GM19468 (cell line): ENCODE results near the gene KRTAP12-1.

ENCODE experiments used
- ATAC-seq: cut with Tn5 transposase; IDR thresholded peaks from one replicate; pipeline ENCODE4 v1.9.1; 2021; ENCODE audit warnings: mild to moderate bottlenecking, moderate library complexity, moderate number of reproducible peaks; ENCODE audit not compliant: unreplicated experiment; ENCODE audit errors: extremely low read depth

Gene KRTAP12-1

DNA sequence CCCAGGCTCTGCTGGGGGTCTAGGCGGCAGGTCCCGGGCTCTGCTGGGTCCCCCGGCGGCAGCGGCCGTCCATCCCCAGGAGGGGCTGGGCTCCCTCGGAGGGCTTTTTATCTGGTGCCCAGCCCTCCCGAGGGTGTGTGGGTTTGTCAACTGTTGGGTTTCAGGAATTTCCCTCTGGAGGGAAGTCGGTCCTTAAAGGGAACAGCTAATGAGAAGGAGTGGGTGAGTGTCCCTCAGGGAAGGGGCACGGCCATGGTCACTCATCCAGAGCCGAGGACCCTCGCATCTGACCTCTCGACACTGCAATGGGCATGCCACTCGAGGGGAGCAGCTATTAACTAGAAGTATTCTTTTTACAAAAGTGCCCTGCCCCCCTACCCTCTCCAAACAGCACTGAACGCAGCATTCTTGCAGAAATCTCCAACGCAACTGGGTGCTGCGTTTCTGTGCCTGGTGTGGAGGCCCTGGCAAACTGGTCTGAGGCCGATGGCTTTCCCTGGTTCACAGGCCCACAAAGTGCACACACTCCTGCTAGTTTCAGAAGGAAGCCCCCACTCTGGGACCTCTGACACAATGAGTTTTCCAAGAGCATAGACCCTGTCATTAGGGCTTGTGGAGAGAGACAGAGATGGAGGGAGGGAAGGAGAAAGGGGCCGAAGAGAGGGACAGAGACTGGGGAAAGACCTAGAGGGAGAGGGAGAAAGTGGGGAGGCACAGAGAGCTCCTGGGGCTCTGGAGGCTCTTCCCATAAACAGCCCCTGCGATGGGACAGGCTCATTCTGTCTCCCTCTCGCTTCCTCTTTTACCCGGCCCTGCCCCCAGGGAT lies 30.5 kb upstream of the KRTAP12-1 start:
- ATAC-seq: no peak

DNA sequence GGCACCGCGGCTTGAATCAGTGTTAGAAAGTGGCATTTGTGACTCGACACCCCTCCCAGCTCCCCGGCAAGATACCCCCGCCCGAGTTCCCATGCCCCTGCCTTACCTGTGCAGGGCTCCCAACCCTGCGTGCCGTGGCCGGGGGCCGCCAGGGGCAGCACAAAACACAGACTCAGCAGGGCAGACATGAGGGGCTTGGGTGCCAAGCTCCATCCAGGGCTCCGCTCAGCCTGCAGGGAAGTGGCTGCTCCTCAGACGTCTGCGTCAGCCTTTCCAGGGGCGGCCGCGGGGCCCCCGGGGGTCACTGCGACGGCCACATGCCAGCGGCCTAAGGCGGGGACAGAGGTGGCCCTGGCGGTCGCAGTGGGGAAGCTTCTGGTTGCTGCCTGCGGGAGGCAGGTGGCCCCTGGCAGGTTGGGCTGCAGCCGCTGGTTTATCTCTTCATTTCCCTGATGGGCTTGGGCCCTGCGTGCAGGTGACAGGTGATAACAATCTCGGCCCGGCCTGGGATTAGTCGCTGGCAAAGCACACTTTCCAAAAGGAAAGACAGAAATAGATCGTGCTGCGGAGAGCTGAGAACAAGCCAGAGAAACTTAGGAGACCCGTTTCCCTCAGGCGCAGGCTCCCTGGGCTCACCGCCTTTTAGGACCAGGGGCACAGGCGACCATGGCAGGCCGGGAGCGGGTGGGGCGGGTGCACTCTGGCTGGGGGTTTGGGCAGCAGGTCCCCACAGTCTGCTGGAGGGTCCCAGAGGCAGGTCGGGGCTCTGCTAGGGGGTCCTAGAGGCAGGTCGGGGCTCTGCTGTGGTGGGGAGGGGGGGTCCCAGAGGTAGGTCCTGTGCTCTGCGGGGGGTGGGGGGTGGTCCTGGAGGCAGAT lies 29.6 kb upstream of the KRTAP12-1 start, which contains the start of gene TSPEAR:
TSS of gene TSPEAR (minus strand) at position 246 of the 876 bp plus-strand sequence. CDS start at position 188, 58 bp downstream.
- ATAC-seq: no peak

DNA sequence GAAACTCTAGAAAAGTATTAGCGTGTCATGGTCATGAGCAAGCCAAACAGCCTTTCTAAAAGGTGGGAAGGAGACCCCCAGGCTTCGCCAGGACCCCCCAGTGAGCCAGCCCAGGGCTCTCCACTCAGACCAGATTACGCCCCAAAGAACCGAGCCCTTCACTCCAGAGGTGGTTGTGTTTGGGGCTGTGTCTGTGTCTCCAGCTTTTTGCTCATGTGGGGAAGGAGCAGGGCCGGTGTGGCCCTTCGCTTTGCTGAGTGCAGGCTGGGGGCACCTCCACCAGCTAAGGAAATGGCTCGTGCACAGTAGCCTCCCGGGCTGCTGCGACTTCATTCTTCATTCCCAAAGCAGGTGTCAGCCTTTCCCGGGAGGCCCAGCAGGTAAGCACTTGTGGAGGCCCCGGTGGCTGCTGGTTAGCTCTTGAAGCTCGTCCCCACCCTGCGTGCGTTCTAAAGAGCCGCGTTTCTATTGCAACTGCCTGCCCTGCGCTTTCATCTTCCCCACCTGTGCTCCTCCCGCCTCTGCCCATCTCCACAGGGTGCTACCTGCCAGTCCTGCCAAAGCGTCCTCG lies 28.9 kb upstream of the KRTAP12-1 start:
- no peak for ATAC-seq

DNA sequence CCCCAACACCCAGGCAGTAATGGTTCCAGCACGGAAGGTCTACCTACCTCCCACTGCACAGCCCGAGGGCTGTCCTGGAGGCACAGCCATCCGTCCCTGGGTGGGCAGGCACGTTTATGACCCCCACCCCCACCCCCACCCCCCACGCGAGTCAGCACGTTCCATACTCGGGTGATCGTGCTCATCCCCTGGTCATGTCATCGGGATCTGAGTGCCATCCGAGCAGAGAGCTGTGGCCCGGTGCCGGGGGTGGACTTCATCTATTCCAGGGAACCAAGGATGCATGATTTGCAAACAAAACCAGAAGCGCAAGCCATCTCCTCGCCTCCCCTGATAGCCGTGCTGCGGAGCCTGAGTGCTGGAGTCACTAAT lies 28.3 kb upstream of the KRTAP12-1 start:
- no peak for ATAC-seq

DNA sequence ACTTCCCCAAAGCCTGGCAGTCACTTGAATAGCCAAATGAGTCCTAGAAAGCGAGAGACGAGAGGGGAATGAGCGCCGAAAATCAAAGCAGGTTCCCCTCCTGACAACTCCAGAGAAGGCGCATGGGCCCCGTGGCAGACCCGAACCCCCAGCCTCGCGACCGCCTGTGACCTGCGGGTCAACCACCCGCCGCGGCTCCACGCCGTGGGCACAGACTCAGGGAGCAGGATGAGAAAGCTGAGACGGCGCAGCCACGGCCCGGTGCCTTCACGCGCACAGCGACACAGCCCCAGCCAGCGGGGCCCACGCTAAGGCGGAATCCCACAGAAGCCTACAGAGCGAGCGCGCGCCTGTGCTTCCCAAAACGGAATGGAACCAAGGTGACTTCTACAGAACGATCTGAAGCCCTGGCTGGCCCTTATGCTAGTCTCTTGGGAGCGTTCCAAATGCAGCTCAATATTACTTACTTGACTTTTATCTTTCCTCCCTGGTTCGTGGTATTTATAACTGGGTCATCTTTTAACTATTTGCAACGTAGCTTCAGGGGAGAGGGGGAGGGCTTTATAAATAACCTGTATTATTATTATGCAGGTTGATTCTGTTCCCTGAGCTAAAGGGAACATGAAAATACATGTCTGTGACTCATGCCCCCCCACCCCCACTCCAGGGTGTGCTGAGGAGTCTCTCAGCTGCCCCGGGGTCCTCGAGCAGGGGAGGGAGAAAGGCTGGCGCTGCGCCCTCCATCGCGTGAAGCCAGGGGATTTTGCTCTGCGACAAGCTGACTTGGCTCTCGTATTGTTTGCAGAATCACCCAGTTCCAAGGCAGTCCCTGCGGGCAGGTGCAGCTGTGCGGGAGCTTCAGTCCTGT lies 27.7 kb upstream of the KRTAP12-1 start:
- no peak for ATAC-seq

DNA sequence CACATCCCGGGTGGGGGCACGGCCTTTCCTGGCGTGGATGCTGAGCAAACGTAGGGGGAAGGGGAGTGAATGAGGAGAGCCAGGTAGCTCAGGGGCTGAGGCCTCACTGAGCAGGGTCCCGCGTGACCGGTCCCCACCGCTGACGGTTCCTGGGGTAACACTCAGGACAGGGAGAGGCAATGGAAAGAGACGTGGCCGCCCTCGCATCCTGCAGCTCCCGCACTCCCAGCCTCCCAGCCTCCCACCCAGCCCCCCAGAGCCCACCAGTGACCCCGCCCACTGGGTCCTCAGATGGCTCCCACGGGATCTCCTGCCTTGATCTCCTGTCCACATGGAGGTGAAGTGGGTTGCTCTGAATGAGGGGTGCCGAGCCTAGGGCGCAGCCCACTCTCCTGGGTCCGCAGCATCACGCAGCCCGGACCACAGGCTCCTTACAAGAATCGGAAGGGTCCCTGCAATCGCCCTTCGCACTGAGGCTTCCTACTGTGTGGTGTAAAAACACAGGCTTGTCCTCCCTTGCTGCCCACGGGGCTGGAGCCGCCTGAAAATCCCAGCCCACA lies 27.0 kb upstream of the KRTAP12-1 start:
- ATAC-seq: no peak

DNA sequence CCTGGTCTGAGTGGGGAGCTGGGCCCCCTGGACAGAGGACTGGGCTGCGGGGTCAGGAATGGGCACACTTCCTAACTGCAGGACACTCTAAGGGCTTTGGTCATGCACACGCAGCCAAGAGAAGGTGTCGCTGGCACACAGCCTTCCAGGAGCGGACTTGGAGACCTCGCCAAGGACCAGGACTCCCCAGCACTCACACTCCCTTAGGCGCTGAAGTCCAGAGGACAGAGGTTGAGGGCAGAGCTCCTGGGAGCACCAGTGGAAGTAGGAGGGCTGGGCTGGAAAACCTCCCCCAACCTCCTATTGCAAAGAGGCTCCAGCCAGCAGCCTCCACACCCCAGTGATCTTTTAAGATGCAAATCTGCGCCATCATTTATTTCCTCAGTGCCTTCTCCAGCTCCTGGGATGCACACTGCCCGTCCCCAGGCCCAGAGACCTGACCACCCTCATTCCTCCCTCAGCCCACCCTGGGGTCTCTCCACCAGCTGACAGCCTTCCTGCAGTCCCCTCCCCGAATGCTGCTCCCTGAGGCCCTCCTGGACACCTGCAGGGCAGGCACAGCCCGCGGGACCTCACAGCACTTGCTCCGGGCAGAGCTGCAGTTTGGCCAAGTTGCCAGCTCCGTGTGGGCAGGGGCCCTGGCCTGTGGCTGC lies 26.4 kb upstream of the KRTAP12-1 start:
- no peak for ATAC-seq

DNA sequence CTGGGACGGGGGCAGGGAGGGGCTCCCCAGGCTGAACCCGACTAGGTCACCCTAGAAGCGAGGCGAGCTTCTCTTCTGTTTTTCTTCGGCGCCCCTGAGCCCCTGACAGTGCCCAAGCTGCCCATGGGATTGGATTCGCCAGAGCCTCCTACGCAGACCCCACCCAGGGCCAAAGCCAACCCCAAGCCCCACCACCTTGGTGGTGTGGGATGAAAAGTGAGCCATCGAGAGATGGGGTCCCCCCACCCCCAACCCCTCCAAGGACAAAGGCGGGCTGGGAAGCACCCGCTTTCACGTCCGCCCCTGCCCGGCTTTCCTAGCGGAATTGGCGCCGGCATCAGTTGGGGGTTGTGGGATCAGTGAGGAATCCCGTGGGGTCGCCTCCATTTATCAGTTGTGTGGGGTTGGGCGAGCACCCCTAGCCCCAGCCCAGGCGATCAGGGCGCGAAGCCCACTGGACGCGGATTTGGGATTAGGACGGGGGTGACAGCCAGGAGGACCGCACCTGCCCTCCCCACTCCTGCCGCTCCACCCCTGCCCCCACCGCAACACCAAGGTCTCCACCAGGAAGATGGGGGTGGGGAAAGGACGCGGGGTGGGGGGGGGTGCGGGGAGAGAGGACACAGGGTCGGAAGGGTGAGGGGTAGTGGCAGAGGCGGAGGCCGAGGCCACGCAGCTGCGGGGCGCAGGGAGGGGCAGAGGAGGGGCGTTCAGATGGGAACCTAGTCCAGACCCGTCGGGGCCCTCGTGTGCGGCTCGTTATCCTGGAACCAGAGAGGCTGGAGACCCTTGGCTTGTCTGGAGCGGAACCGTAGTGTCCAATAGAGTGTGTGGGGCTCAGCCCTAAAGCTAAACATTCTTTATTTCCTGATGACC lies 25.0 kb upstream of the KRTAP12-1 start:
- ATAC-seq: no peak

DNA sequence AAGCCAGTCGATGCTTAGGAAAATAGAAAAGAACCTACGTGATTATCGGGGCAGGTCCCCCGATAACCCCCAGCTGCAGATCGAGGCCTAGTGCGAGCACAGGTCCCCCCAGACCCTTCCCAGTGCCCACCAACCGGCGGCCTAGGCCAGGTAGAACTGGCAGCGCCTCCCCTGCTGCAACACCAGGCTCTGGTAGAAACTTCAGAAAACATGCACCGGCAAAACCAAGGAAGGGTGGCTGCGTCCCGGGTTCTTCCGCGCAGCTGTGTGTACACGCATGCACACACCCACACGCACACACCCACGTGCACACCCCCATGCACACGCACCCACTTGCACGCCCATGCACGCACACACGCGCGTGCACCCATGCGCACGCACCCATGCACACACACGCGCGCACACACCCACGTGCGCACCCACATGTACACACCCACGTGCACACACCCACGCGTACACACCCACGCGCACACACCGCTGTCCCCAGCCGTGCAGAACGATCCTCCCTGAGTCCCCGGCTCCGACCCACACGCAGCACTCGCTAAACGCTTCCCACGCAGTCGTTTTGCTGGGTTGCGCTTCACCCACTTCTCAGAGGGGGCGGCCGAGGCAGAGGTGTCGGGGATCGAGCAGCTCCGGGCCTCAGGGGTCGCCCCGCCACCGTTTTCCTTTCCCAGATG lies 24.2 kb upstream of the KRTAP12-1 start:
- no peak for ATAC-seq

DNA sequence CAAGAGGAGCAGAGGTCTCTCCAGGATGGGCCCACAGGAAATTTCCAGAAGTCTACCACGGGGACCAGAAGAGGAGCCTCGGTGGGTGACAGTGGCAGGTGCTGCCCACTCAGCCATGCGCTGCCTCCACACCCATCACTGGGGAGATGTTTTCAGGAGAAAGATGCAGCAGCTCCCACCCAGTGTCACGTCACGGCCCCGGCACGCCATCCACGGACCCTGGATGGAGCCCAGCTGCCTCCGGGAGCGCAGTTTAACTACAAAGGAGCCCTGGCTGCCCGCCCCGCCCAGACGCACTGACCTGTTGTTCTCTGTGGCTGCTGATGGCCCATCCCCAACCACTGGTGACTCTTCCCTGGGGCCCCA lies 22.7 kb upstream of the KRTAP12-1 start:
- ATAC-seq: no peak

DNA sequence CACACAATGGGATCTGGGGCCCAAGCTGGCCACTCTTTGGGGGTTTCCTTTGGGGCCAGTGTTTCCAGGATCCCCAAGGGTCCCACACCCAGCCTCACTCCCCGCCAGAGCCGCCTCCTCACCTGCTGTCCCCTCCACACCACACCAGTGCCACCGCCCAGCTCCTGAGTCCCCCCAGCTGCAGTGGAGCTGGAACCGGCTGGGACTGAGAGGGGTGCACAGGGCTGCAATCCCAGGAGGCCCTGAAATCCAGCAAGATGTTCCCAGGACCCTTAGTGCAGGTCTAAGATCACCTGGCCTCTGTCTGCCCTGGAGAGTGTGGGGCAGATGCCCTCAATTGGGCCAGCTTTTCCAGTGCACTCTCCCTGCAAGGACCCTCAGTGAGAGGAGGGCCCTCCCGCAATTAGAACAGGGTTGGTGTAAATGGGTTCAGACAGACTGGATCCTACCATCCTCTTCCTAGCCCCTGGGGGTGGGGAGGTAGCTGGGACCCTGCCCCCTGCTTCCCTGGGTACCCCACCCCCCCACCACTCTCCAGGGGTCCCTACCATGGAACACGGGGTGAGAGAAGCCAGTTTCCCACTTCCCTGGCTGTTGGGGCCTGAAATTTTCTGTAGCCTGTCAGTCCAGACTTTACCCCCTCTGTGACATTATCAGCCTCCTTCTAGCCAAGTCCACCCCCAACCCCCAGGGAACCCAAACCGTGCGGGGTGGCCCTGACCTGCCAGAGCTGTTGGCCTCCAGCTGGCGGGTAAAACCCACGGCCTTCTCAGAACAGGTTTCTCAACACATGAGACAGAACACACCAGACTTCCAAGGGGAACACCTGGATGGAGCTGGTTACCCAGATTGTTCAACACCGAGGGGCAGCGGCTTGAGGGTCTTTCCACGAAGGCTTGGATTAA lies 22.0 kb upstream of the KRTAP12-1 start:
- no peak for ATAC-seq

DNA sequence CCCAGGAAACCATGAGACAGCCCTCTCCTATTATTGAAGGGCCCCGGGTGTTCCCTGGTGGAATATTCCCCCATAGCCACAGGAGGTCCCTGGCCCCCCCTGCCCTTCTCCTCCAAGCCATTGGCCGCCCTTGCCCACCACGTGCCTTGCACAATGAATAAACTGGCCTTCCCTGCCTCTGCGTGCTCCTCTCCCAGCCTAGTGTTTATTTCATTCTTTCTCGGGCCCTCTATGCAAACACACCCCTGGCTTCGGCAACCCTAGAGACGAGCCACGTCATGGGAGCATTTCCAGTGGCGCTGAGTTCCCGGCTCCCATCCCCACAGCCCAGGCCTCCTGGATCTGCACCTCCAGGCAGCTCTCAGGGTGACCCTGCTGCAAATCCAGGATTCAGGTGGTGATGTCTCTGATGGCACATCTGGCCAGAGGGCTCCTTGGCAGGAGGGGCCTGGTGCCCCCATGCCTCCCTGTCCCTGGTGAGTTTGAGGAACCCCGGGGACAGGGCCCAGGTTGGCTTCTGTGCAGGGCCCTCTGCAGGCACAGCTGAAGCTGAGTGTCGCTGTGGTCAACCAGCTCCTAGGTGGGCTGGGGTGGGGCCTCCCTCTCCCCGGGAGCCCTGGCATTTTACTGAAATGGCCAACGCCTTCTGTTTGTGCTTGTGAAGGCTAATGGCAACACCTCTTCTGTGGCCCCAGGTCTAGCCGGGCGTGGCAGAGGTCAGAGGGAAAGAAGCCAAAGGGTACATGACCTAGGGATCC lies 21.2 kb upstream of the KRTAP12-1 start:
- ATAC-seq: no peak

DNA sequence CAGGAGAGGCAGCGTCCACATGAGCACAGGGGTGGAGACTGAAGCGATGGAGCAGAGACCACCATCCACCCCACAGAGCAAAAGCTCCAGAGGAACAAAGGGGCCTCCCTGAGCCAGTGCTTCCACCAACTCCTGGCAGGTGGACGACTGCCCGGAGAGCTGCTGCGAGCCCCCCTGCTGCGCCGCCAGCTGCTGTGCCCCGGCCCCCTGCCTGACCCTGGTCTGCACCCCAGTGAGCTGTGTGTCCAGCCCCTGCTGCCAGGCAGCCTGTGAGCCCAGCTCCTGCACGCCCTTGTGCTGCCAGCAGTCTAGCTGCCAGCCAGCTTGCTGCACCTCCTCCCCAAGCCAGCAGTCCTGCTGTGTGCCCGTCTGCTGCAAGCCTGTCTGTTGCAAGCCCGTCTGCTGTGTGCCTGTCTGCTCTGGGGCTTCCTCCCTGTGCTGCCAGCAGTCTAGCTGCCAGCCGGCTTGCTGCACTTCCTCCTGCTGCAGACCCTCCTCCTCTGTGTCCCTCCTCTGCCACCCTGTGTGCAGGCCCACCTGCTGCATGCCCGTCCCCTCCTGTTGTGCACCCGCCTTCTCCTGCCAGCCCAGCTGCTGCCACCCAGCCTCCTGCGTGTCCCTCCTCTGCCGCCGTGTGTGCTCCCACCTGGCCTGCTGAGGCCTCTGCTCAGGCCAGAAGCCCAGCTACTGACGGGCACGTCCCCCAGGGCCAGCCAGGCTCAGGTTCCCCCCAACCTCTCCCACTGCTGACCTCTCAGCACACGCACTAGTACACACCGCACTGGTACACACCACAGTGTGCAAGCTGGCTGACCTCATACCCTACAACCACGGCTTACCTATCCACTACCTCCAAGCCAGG lies 20.4 kb upstream of the KRTAP12-1 start:
- no peak for ATAC-seq

DNA sequence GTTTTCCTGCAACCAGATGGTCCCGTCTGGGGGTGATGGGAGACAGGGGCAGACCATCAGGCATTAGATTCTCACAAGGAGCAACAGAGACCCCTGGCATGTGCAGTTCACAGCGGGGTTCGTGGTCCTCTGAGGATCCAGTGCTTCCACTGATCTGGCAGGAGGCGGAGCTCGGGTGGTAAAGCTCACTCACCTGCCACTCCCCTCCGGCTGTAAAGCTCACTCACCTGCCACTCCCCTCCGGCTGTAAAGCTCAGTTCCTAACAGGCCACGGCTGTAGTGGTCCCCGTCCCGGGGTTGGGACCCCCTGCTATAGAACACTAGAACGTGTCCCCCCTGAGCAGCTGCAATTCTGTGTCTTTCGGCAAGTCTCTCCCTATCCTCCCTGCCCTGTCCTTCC lies 19.6 kb upstream of the KRTAP12-1 start:
- no peak for ATAC-seq

DNA sequence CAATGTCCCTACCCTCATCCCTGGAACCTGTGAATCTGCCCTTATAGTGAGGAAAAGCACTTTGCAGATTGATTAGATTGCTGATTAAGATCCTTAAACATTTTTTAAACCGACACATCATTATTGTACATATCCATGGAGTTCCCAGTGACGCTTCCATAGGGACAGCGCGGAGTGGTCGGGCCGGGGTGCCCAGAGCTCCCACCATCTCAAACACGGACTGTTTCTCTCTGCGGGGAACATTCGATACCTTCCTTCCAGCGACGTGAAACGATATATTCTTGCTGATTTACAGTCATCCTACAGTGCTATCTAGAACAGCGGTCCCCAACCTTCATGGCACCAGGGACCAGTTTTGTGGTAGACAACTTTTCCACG lies 19.0 kb upstream of the KRTAP12-1 start:
- no peak for ATAC-seq
